CD14-positive monocyte (primary cell): ENCODE data around the gene SLMAP. TPM values are rescaled to one million over a fixed set of nuclear protein-coding genes. Genes with fewer than 3 reads are reported as not detected.

Source experiments
- DNase-seq, 3 donors: peaks; one replicate each; pipeline ENCODE4 v3.0.0-alpha.2; 2011 to 2022
- H2AFZ ChIP-seq: 2 replicates; pipeline ENCODE4 v1.6.0; 2012; ENCODE audit warnings: mild to moderate bottlenecking, low read depth, low read length, inconsistent platforms; ENCODE audit not compliant: insufficient read depth, poor library complexity, severe bottlenecking
- H3K27ac ChIP-seq, 2 donors: 1 replicate in 1 of 2; 2 replicates in 1 of 2; pipeline ENCODE4 v1.5.1; 2012 to 2013; ENCODE audit warnings: low read length in 2 of 2, control low read depth in 1 of 2, inconsistent platforms in 1 of 2, low read depth in 1 of 2, mild to moderate bottlenecking in 1 of 2
- H3K27me3 ChIP-seq, 2 donors: one replicate each; pipeline versions ENCODE4 v1.6.0 to v1.6.1; 2011 to 2013; ENCODE audit warnings: low read length in 2 of 2; ENCODE audit not compliant: control insufficient read depth in 2 of 2, insufficient read depth in 2 of 2
- H3K36me3 ChIP-seq, 2 donors: replicated peaks in 1 of 2; 1 replicate in 1 of 2; 2 replicates in 1 of 2; pipeline versions ENCODE4 v1.5.1 to v1.6.1; 2012 to 2013; ENCODE audit warnings: low read length in 2 of 2, control low read depth in 1 of 2, inconsistent platforms in 1 of 2, mild to moderate bottlenecking in 1 of 2; ENCODE audit not compliant: insufficient read depth in 2 of 2, control insufficient read depth in 1 of 2
- H3K4me1 ChIP-seq, 2 donors: 1 replicate in 1 of 2; 2 replicates in 1 of 2; pipeline versions ENCODE4 v1.5.1 to v1.6.1; 2012 to 2013; ENCODE audit warnings: low read length in 2 of 2, control low read depth in 1 of 2, inconsistent platforms in 1 of 2, mild to moderate bottlenecking in 1 of 2, moderate library complexity in 1 of 2; ENCODE audit not compliant: insufficient read depth in 2 of 2, control insufficient read depth in 1 of 2
- H3K4me2 ChIP-seq: replicated peaks from 2 replicates; pipeline ENCODE3; 2012; ENCODE audit warnings: low read length, moderate library complexity, mild to moderate bottlenecking; ENCODE audit not compliant: poor library complexity, severe bottlenecking; ENCODE audit errors: extremely low read depth
- H3K4me3 ChIP-seq, 3 experiments: fragments of 200-600 bp in 1 of 3; sonication (generic) in 1 of 3; replicated peaks in 1 of 3; 1 replicate in 2 of 3; 2 replicates in 1 of 3; pipeline ENCODE4 v1.5.1; 2011 to 2013; ENCODE audit warnings: low read length in 3 of 3, mild to moderate bottlenecking in 3 of 3, control low read depth in 2 of 3, low read depth in 2 of 3, inconsistent platforms in 1 of 3, moderate library complexity in 1 of 3
- H3K79me2 ChIP-seq: 2 replicates; pipeline ENCODE4 v1.6.0; 2012; ENCODE audit warnings: mild to moderate bottlenecking, control low read depth, inconsistent platforms, low read length, moderate library complexity; ENCODE audit not compliant: insufficient read depth
- H3K9ac ChIP-seq: 2 replicates; pipeline ENCODE4 v1.6.0; 2017; ENCODE audit warnings: low read length, mild to moderate bottlenecking; ENCODE audit not compliant: insufficient read depth, poor library complexity, severe bottlenecking
- H3K9me3 ChIP-seq, 2 donors: replicated peaks in 1 of 2; 1 replicate in 1 of 2; 2 replicates in 1 of 2; pipeline versions ENCODE4 v1.5.1 to v1.6.1; 2012 to 2013; ENCODE audit warnings: low read length in 2 of 2, control low read depth in 1 of 2; ENCODE audit not compliant: control insufficient read depth in 1 of 2, insufficient read depth in 1 of 2
- H4K20me1 ChIP-seq: 2 replicates; pipeline ENCODE4 v1.6.0; 2012; ENCODE audit warnings: mild to moderate bottlenecking, low read length, control low read depth, moderate library complexity; ENCODE audit not compliant: insufficient read depth
- H3K27ac Mint-ChIP-seq, 7 donors: one replicate each; pipeline ENCODE4 v1.8.0; 2020; ENCODE audit warnings: mild to moderate bottlenecking in 7 of 7, mixed read lengths in 7 of 7, moderate library complexity in 6 of 7, inconsistent platforms in 2 of 7
- H3K27me3 Mint-ChIP-seq, 3 donors: one replicate each; pipeline ENCODE4 v1.8.0; 2021 to 2022; ENCODE audit warnings: low read depth in 3 of 3, mild to moderate bottlenecking in 3 of 3, mixed read lengths in 3 of 3, moderate library complexity in 3 of 3, inconsistent platforms in 1 of 3
- H3K36me3 Mint-ChIP-seq, 2 donors: one replicate each; pipeline ENCODE4 v1.8.0; 2020; ENCODE audit warnings: mixed read lengths in 2 of 2, inconsistent platforms in 1 of 2, mild to moderate bottlenecking in 1 of 2
- H3K4me1 Mint-ChIP-seq: one replicate; pipeline ENCODE4 v1.8.0; 2020; ENCODE audit warnings: mild to moderate bottlenecking, mixed read lengths
- H3K4me3 Mint-ChIP-seq, 2 donors: one replicate each; pipeline ENCODE4 v1.8.0; 2020; ENCODE audit warnings: mild to moderate bottlenecking in 2 of 2, mixed read lengths in 2 of 2, moderate library complexity in 1 of 2
- H3K9me3 Mint-ChIP-seq, 7 donors: one replicate each; pipeline ENCODE4 v1.8.0; 2020 to 2022; ENCODE audit warnings: mixed read lengths in 7 of 7, mild to moderate bottlenecking in 6 of 7, moderate library complexity in 6 of 7, inconsistent platforms in 2 of 7
- CTCF ChIP-seq: fragments of 200-600 bp; IDR thresholded peaks from one replicate; pipeline ENCODE4 v1.8.0; 2022; ENCODE audit warnings: antibody characterized with exemption, mild to moderate bottlenecking
- WGBS: methylation state at CpG from one replicate; pipeline ENCODE4 v1.1.5; 2013; ENCODE audit warnings: missing lambda C conversion rate; ENCODE audit not compliant: insufficient coverage; 5-methylcytosine and 5-hydroxymethylcytosine counted together
- intact Hi-C, 2 donors: fragments of 100-400 bp; cut with micrococcal nuclease; formaldehyde crosslinking; loops; one replicate each; pipeline versions ENCODE4 v1.15.0 to v1.15.1; 2023
- polyA plus RNA-seq, 3 donors: library from polyadenylated mRNA; depleted of rRNA in 1 of 3; unstranded in 2 of 3; stranded (reverse) in 1 of 3; fragments of 300-500 nt in 2 of 3; fragments of >200 nt in 1 of 3; fragmentation: Illumina TruSeq in 2 of 3; gene quantifications; 1 replicate in 2 of 3; 2 replicates in 1 of 3; pipeline ENCODE4 v1.2.3, GENCODE V29; 2012 to 2021

Gene SLMAP
- polyA plus RNA-seq, 3 donors, result 12.3 to 17.6 (median 16.1) TPM

- H3K27ac Mint-ChIP-seq, result no peak overlapping the region
- Histone ChIP-seq H3K4me1 (peaks cover 11 to 36% of the 10 kb centered on the region in 2 donors), H3K27me3 (no peaks in the 10 kb centered on the region), H2AFZ (no peak overlapping the region), H3K27ac (no peak overlapping the region), H3K9me3 (no peaks in the 10 kb centered on the region), H4K20me1 (peaks cover 9% of the 10 kb centered on the region), H3K4me3 (no peak overlapping the region), H3K36me3 (no peaks in the 10 kb centered on the region), H3K9ac (no peak overlapping the region), H3K4me2 (no peak overlapping the region), H3K79me2 (peaks cover 89% of the 10 kb centered on the region)
- 100% methylated on average over 5 of the region's 6 CpGs for WGBS
- no peak for DNase-seq
- H3K36me3 Mint-ChIP-seq, result peaks cover 3 to 4% of the 10 kb centered on the region in 2 donors
- peaks cover 35% of the 10 kb centered on the region for H3K4me1 Mint-ChIP-seq
- H3K9me3 Mint-ChIP-seq, result no peaks in the 10 kb centered on the region
- peaks cover 0 to under 1% (median 0%) of the 10 kb centered on the region in 3 donors for H3K27me3 Mint-ChIP-seq
- TF ChIP-seq CTCF, result no peak
- intact Hi-C loops, result no loop called here
- no peak overlapping the region for H3K4me3 Mint-ChIP-seq
Observed at GRCh38 chr3:57794951-57795350, 38.8 kb downstream of the SLMAP start.

- intact Hi-C loops, result no loop called here
- H3K4me3 ChIP-seq, result no peak overlapping the region
- no peak overlapping the region for H3K9ac ChIP-seq
- H2AFZ ChIP-seq, result no peak overlapping the region
- Mint-ChIP-seq H3K36me3 (peaks cover 2 to 6% of the 10 kb centered on the region in 2 donors), H3K27me3 (no peaks in the 10 kb centered on the region), H3K4me1 (peaks cover 29% of the 10 kb centered on the region), H3K9me3 (no peaks in the 10 kb centered on the region), H3K27ac (peak overlapping the region in 1 of 7 donors; percentile 66), H3K4me3 (no peak overlapping the region)
- no peak overlapping the region for H3K4me2 ChIP-seq
- no CpG with 5 or more reads among the region's 4 CpGs for WGBS
- TF ChIP-seq CTCF, result no peak
- no peaks in the 10 kb centered on the region for H3K9me3 ChIP-seq
- H3K27ac ChIP-seq, result no peak overlapping the region
- no peak for DNase-seq
- H3K4me1 ChIP-seq, result peaks cover 5 to 28% of the 10 kb centered on the region in 2 donors
- no peaks in the 10 kb centered on the region for H3K27me3 ChIP-seq
- H3K79me2 ChIP-seq, result peaks cover 92% of the 10 kb centered on the region
- peaks cover 19% of the 10 kb centered on the region for H4K20me1 ChIP-seq
- H3K36me3 ChIP-seq, result no peaks in the 10 kb centered on the region
Observed at GRCh38 chr3:57796261-57796660, 40.2 kb downstream of the SLMAP start.
